Measurements from ENCODE around the gene TMEM89. TPM values are rescaled to one million over a fixed set of nuclear protein-coding genes. Genes with fewer than 3 reads are reported as not detected.

TMEM89 gene
- total RNA-seq, 1 experiment from 2014 or later = not detected

DNA sequence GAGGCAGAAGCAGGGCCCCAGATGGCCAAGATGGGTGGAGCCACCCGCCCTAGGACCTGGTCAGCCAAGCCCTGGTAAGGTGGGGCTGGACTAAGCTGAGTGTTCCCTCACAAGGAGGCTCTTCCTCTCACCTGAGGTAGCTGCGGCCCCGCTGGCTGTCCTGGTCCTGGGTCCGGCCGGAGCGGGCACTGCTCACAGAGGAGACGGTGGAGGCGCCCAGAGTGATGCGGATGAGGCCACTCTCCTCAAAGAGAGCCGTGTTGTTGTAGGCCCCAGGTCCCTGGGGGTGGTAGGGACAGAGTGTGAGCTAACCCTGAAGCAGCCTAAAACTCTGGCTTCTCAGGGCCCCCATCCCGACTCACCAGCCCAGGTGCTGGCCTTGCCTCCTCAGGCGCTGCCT is 21.0 kb upstream of the TMEM89 start:
- TF ChIP-seq, protein P1, sequence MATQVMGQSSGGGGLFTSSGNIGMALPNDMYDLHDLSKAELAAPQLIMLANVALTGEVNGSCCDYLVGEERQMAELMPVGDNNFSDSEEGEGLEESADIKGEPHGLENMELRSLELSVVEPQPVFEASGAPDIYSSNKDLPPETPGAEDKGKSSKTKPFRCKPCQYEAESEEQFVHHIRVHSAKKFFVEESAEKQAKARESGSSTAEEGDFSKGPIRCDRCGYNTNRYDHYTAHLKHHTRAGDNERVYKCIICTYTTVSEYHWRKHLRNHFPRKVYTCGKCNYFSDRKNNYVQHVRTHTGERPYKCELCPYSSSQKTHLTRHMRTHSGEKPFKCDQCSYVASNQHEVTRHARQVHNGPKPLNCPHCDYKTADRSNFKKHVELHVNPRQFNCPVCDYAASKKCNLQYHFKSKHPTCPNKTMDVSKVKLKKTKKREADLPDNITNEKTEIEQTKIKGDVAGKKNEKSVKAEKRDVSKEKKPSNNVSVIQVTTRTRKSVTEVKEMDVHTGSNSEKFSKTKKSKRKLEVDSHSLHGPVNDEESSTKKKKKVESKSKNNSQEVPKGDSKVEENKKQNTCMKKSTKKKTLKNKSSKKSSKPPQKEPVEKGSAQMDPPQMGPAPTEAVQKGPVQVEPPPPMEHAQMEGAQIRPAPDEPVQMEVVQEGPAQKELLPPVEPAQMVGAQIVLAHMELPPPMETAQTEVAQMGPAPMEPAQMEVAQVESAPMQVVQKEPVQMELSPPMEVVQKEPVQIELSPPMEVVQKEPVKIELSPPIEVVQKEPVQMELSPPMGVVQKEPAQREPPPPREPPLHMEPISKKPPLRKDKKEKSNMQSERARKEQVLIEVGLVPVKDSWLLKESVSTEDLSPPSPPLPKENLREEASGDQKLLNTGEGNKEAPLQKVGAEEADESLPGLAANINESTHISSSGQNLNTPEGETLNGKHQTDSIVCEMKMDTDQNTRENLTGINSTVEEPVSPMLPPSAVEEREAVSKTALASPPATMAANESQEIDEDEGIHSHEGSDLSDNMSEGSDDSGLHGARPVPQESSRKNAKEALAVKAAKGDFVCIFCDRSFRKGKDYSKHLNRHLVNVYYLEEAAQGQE (IDR thresholded peaks at IDR 0.05; ENCODE audit: insufficient read depth in 1 of 2, low read depth in 2 of 2, low read length in 1 of 2) = no peak
- TF ChIP-seq, protein P2, sequence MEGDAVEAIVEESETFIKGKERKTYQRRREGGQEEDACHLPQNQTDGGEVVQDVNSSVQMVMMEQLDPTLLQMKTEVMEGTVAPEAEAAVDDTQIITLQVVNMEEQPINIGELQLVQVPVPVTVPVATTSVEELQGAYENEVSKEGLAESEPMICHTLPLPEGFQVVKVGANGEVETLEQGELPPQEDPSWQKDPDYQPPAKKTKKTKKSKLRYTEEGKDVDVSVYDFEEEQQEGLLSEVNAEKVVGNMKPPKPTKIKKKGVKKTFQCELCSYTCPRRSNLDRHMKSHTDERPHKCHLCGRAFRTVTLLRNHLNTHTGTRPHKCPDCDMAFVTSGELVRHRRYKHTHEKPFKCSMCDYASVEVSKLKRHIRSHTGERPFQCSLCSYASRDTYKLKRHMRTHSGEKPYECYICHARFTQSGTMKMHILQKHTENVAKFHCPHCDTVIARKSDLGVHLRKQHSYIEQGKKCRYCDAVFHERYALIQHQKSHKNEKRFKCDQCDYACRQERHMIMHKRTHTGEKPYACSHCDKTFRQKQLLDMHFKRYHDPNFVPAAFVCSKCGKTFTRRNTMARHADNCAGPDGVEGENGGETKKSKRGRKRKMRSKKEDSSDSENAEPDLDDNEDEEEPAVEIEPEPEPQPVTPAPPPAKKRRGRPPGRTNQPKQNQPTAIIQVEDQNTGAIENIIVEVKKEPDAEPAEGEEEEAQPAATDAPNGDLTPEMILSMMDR (IDR thresholded peaks at IDR 0.05) = no peak
- TF ChIP-seq SIN3A (IDR thresholded peaks at IDR 0.05; ENCODE audit: borderline replicate concordance, insufficient read depth, low read depth, low read length) (no peak), TCF7L2 (IDR thresholded peaks at IDR 0.05; ENCODE audit: low read depth, low read length) (no peak), POLR2AphosphoS5 (IDR thresholded peaks at IDR 0.05; ENCODE audit: low read depth, low read length) (no peak)
- no peaks in the 10 kb centered on the region for H3K9me3 ChIP-seq (ENCODE audit: control insufficient read depth, insufficient read depth, low read depth, low read length)
- in situ Hi-C loops (cut with HindIII; ENCODE audit: low pct_unique_long_range_greater_than_20kb, low sequenced_read_pairs) (no loop called here), intact Hi-C loops (cut with micrococcal nuclease; ENCODE audit: unreplicated experiment) (no loop called here)
- no peak overlapping the region for H3K27ac ChIP-seq (ENCODE audit: low read length)
- no TSS peak for BruUV-seq (replicated peaks)
- H3K4me3 ChIP-seq (ENCODE audit: low read depth in 2 of 2, low read length in 2 of 2) = no peak overlapping the region
- H3K36me3 ChIP-seq (ENCODE audit: control insufficient read depth, insufficient read depth, low read length) = no peaks in the 10 kb centered on the region
- ChIA-PET CTCF (no interaction called here), POLR2A (no interaction called here)
- DNase-seq (ENCODE audit: low read depth, low spot score) (no peak), ATAC-seq (no peak)
- no peaks in the 10 kb centered on the region for H3K27me3 ChIP-seq (ENCODE audit: control insufficient read depth, insufficient read depth, low read length)
- H3K4me1 ChIP-seq (ENCODE audit: control insufficient read depth, insufficient read depth, low read length) = peaks cover under 1% of the 10 kb centered on the region; the same call in 1 of the 2 replicates

DNA sequence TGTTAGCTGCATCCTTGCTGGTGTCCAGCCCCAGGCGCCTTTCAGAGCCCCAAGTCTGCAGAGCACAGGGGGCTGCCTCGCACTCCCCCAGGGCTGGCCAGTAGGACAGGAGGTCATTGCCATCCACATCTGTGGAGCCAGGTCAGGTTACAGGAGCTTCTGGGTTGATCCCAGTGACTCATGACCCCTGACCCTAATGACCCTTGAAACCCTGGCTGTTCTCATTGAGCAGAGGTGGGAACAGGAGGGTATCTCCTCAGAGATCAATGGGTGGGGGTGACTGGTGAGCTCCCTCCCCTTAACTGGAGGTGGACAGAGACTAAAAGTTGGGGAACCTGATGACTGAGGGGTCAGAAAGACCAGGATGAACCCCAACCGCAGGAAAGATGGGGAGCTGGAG is 19.8 kb upstream of the TMEM89 start:
- intact Hi-C loops (cut with micrococcal nuclease; ENCODE audit: unreplicated experiment) = no loop called here
- ChIA-PET CTCF (no interaction called here), POLR2A (no interaction called here)
- no peaks in the 10 kb centered on the region for H3K9me3 ChIP-seq (ENCODE audit: control insufficient read depth, insufficient read depth, low read depth, low read length)
- BruUV-seq (replicated peaks) = no TSS peak
- TF ChIP-seq TCF7L2 (IDR thresholded peaks at IDR 0.05; ENCODE audit: low read depth, low read length) (no peak), POLR2AphosphoS5 (IDR thresholded peaks at IDR 0.05; ENCODE audit: low read depth, low read length) (no peak), SIN3A (IDR thresholded peaks at IDR 0.05; ENCODE audit: borderline replicate concordance, insufficient read depth, low read depth, low read length) (no peak)
- TF ChIP-seq, protein P1 (IDR thresholded peaks at IDR 0.05; ENCODE audit: insufficient read depth in 1 of 2, low read depth in 2 of 2, low read length in 1 of 2) = no peak
- TF ChIP-seq, protein P2 (IDR thresholded peaks at IDR 0.05) = no peak
- H3K4me3 ChIP-seq (ENCODE audit: low read depth in 2 of 2, low read length in 2 of 2) = no peak overlapping the region
- peaks cover 8% of the 10 kb centered on the region for H3K4me1 ChIP-seq (ENCODE audit: control insufficient read depth, insufficient read depth, low read length)
- H3K27ac ChIP-seq (ENCODE audit: low read length) = no peak overlapping the region
- in situ Hi-C loops (cut with HindIII; ENCODE audit: low pct_unique_long_range_greater_than_20kb, low sequenced_read_pairs) = no loop called here
- no peak for DNase-seq (ENCODE audit: low read depth, low spot score)
- ATAC-seq = no peak
- H3K36me3 ChIP-seq (ENCODE audit: control insufficient read depth, insufficient read depth, low read length) = no peaks in the 10 kb centered on the region
- H3K27me3 ChIP-seq (ENCODE audit: control insufficient read depth, insufficient read depth, low read length) = no peaks in the 10 kb centered on the region

Data from Panc1 (cell line).